Measurements from ENCODE around the gene FAM3C.
"Not testable (repeated sequence)": the region's sequence is repeated elsewhere in the genome, so short reads cannot be mapped to it uniquely, and the experiment has no call there.

The FAM3C gene

GRCh38 chr7:121334875-121335648 lies 61.0 kb downstream of the FAM3C start:
- in situ Hi-C loops (cut with MboI; ENCODE audit: low sequenced_read_pairs): no loop called here

- in situ Hi-C loops (cut with MboI; ENCODE audit: low sequenced_read_pairs): no loop called here
These were observed 61.7 kb downstream of the FAM3C start for GRCh38 chr7:121334376-121334775.

GRCh38 chr7:121331574-121331973 lies 64.5 kb downstream of the FAM3C start:
- in situ Hi-C loops (cut with MboI; ENCODE audit: low sequenced_read_pairs): no loop called here

GRCh38 chr7:121331048-121331447 lies 65.1 kb downstream of the FAM3C start:
- in situ Hi-C loops (cut with MboI; ENCODE audit: low sequenced_read_pairs): no loop called here

GRCh38 chr7:121330053-121330833 lies 65.9 kb downstream of the FAM3C start:
- in situ Hi-C loops (cut with MboI; ENCODE audit: low sequenced_read_pairs): no loop called here

- in situ Hi-C loops (cut with MboI; ENCODE audit: low sequenced_read_pairs): no loop called here
These were observed 66.7 kb downstream of the FAM3C start for GRCh38 chr7:121329191-121330052.

GRCh38 chr7:121328508-121329190 lies 67.5 kb downstream of the FAM3C start, which contains the start of gene WNT16:
WNT16 (plus strand) TSS chr7:121329000; CDS start chr7:121329293, 293 bp downstream.
- in situ Hi-C loops (cut with MboI; ENCODE audit: low sequenced_read_pairs): no loop called here

- in situ Hi-C loops (cut with MboI; ENCODE audit: low sequenced_read_pairs): no loop called here
These were observed 68.4 kb downstream of the FAM3C start for GRCh38 chr7:121327671-121328070.

GRCh38 chr7:121323515-121324302 lies 72.4 kb downstream of the FAM3C start:
- in situ Hi-C loops (cut with MboI; ENCODE audit: low sequenced_read_pairs): no loop called here

GRCh38 chr7:121322460-121322859 lies 73.6 kb downstream of the FAM3C start:
- in situ Hi-C loops (cut with MboI; ENCODE audit: low sequenced_read_pairs): no loop called here

GRCh38 chr7:121315170-121315569 lies 80.9 kb downstream of the FAM3C start:
- in situ Hi-C loops (cut with MboI; ENCODE audit: low sequenced_read_pairs): not testable (repeated sequence)

- in situ Hi-C loops (cut with MboI; ENCODE audit: low sequenced_read_pairs): no loop called here
These were observed 82.1 kb downstream of the FAM3C start for GRCh38 chr7:121313793-121314676.

- in situ Hi-C loops (cut with MboI; ENCODE audit: low sequenced_read_pairs): no loop called here
These were observed 82.8 kb downstream of the FAM3C start for GRCh38 chr7:121313220-121313792.

- in situ Hi-C loops (cut with MboI; ENCODE audit: low sequenced_read_pairs): no loop called here
These were observed 89.0 kb downstream of the FAM3C start for GRCh38 chr7:121307021-121307574.

GRCh38 chr7:121306565-121306964 lies 89.5 kb downstream of the FAM3C start:
- in situ Hi-C loops (cut with MboI; ENCODE audit: low sequenced_read_pairs): no loop called here

- in situ Hi-C loops (cut with MboI; ENCODE audit: low sequenced_read_pairs): no loop called here
These were observed 91.0 kb downstream of the FAM3C start for GRCh38 chr7:121305109-121305508.

- in situ Hi-C loops (cut with MboI; ENCODE audit: low sequenced_read_pairs): no loop called here
These were observed 91.9 kb downstream of the FAM3C start for GRCh38 chr7:121304102-121304658.
